OCI-LY1 (cell line): ENCODE data around the gene ZNF521.

Experiments used
- CTCF ChIP-seq: fragments of 200-600 bp; sonication (generic), shearing (Covaris generic); IDR thresholded peaks from 2 replicates; pipeline ENCODE4 v1.5.1; 2017; ENCODE audit warnings: mild to moderate bottlenecking, antibody characterized with exemption, low read length, moderate library complexity, mixed read lengths
- EZH2 ChIP-seq: fragments of 200-600 bp; sonication (generic), shearing (Covaris generic); IDR thresholded peaks from 2 replicates; pipeline ENCODE4 v1.8.0; 2017; ENCODE audit warnings: borderline replicate concordance, mixed run types, mild to moderate bottlenecking, antibody characterized with exemption, low read length, moderate library complexity, mixed read lengths

GRCh38 chr18:25134861-25135260 is 217.1 kb downstream of the ZNF521 start:
- TF ChIP-seq CTCF (no peak), EZH2 (no peak)
